OCI-LY7 (cell line): ENCODE measurements around the gene NRBF2. TPM values are rescaled to one million over a fixed set of nuclear protein-coding genes. Genes with fewer than 3 reads are reported as not detected.

ENCODE experiments used
- BruUV-seq: library from RNA; stranded (reverse); fragments of 400-500 nt; replicated peaks from 2 replicates; lab custom pipeline; 2021; lab: Mats Ljungman, UMichigan
- CTCF ChIA-PET: fragments of 300-600 bp; sonication (Branson Sonifier 250); formaldehyde crosslinking; loops from one replicate; lab custom pipeline; 2022; ENCODE audit warnings: antibody characterized with exemption; ENCODE audit not compliant: unreplicated experiment; lab: Charles Lee
- POLR2A ChIA-PET: fragments of 300-600 bp; sonication (Branson Sonifier 250); formaldehyde crosslinking; loops from one replicate; lab custom pipeline; 2022; ENCODE audit warnings: antibody characterized with exemption; lab: Charles Lee
- DNase-seq: peaks from one replicate; pipeline ENCODE4 v3.0.0-alpha.2; 2015; ENCODE audit warnings: low spot score
- H2AFZ ChIP-seq: fragments of 200-600 bp; sonication (generic), shearing (Covaris generic); 2 replicates; pipeline ENCODE4 v1.6.1; 2014; ENCODE audit warnings: mild to moderate bottlenecking, antibody characterized with exemption, low read length, moderate library complexity
- H3K27ac ChIP-seq: fragments of 200-600 bp; sonication (generic); 2 replicates; pipeline ENCODE4 v1.5.1; 2014; ENCODE audit warnings: mixed run types, low read depth, mild to moderate bottlenecking, moderate library complexity, low read length, inconsistent platforms; ENCODE audit not compliant: poor library complexity, severe bottlenecking
- H3K36me3 ChIP-seq: fragments of 200-600 bp; sonication (generic); 2 replicates; pipeline ENCODE4 v1.6.1; 2014; ENCODE audit warnings: mild to moderate bottlenecking, antibody characterized with exemption, low read length, moderate library complexity, mixed read lengths; ENCODE audit not compliant: insufficient read depth
- H3K4me1 ChIP-seq: fragments of 200-600 bp; sonication (generic); 2 replicates; pipeline ENCODE4 v1.5.1; 2014; ENCODE audit warnings: mild to moderate bottlenecking, low read length; ENCODE audit not compliant: insufficient read depth, poor library complexity, severe bottlenecking
- H3K4me2 ChIP-seq: fragments of 200-600 bp; sonication (generic); 2 replicates; pipeline ENCODE4 v1.6.1; 2014; ENCODE audit warnings: mild to moderate bottlenecking, low read length
- H3K4me3 ChIP-seq: fragments of 200-600 bp; sonication (generic); 2 replicates; pipeline ENCODE4 v1.5.1; 2014; ENCODE audit warnings: mild to moderate bottlenecking, low read depth, low read length; ENCODE audit not compliant: poor library complexity, severe bottlenecking
- H3K79me2 ChIP-seq: fragments of 200-600 bp; sonication (generic); 2 replicates; pipeline ENCODE4 v1.6.1; 2016; ENCODE audit warnings: low read depth, mild to moderate bottlenecking, low read length, moderate library complexity, mixed read lengths; ENCODE audit not compliant: insufficient read depth
- H3K9me2 ChIP-seq: fragments of 200-600 bp; sonication (generic); 2 replicates; pipeline ENCODE4 v1.6.1; 2016; ENCODE audit warnings: mild to moderate bottlenecking, low read length, mixed read lengths; ENCODE audit not compliant: insufficient read depth
- H3K9me3 ChIP-seq: fragments of 200-600 bp; sonication (generic); 2 replicates; pipeline ENCODE4 v1.6.1; 2014; ENCODE audit warnings: mild to moderate bottlenecking, mixed run types, low read length, mixed read lengths
- H4K20me1 ChIP-seq: fragments of 200-600 bp; sonication (generic); 2 replicates; pipeline ENCODE4 v1.6.1; 2014; ENCODE audit warnings: mild to moderate bottlenecking, antibody characterized with exemption, low read length, moderate library complexity, mixed read lengths; ENCODE audit not compliant: insufficient read depth
- EZH2phosphoT487 ChIP-seq: fragments of 200-600 bp; sonication (generic); IDR thresholded peaks from 2 replicates; pipeline ENCODE4 v1.6.1; 2018; ENCODE audit warnings: low read depth, borderline replicate concordance, mild to moderate bottlenecking, mixed run types, antibody characterized with exemption, low read length, moderate library complexity, mixed read lengths
- intact Hi-C: fragments of 100-400 bp; cut with micrococcal nuclease; formaldehyde crosslinking; loops from one replicate; pipeline ENCODE4 v1.10.0; 2022; ENCODE audit not compliant: unreplicated experiment
- total RNA-seq, 2 experiments: library from RNA; depleted of rRNA in 1 of 2; stranded (reverse); fragments of >200 nt in 1 of 2; shearing (Covaris generic) in 1 of 2; gene quantifications; 2 replicates each; pipeline ENCODE4 v1.2.3, GENCODE V29; 2014 to 2022
- TF ChIP-seq, protein P1 (sequence below): fragments of 200-600 bp; sonication (generic); conservative IDR thresholded peaks from 2 replicates; pipeline ENCODE4 v1.5.1; 2014; ENCODE audit warnings: mild to moderate bottlenecking, antibody characterized with exemption, low read length, moderate library complexity, mixed read lengths

The NRBF2 gene
- total RNA-seq, 2 experiments from 2014 or later = 14.2 to 20.7 TPM

DNA sequence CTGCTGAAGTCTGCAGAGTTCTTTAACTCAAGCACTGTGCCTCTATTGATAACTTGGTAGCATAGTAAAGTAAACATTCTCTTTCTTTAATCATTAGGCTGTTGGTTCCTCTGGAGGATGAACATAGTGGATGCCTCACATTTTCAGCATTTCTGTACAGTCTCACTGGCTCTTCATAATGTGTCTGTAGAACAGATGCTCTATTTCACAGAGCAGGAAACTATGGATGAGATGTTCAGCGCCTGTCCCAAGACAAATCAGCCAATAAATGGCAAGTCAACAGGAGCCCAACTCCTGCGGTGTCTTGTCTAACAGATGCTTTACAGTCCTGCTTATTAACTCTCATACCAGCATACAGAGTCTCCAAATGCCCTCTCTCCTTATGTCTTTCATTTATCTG, 36.5 kb downstream of the NRBF2 start:
- H3K4me1 ChIP-seq = peaks cover 15% of the 10 kb centered on the region
- H3K27ac ChIP-seq = no peak overlapping the region
- intact Hi-C loops = loop anchor here (5.0 kb wide), 1 partner anchor 98 kb away; no protein-coding TSS in a partner anchor
- H2AFZ ChIP-seq = no peak overlapping the region
- H4K20me1 ChIP-seq = peaks cover 13% of the 10 kb centered on the region; the same call in 1 of the 2 replicates
- no peak overlapping the region for H3K4me2 ChIP-seq
- peaks cover 92% of the 10 kb centered on the region for H3K36me3 ChIP-seq
- TF ChIP-seq, protein P1, sequence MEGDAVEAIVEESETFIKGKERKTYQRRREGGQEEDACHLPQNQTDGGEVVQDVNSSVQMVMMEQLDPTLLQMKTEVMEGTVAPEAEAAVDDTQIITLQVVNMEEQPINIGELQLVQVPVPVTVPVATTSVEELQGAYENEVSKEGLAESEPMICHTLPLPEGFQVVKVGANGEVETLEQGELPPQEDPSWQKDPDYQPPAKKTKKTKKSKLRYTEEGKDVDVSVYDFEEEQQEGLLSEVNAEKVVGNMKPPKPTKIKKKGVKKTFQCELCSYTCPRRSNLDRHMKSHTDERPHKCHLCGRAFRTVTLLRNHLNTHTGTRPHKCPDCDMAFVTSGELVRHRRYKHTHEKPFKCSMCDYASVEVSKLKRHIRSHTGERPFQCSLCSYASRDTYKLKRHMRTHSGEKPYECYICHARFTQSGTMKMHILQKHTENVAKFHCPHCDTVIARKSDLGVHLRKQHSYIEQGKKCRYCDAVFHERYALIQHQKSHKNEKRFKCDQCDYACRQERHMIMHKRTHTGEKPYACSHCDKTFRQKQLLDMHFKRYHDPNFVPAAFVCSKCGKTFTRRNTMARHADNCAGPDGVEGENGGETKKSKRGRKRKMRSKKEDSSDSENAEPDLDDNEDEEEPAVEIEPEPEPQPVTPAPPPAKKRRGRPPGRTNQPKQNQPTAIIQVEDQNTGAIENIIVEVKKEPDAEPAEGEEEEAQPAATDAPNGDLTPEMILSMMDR = no peak
- TF ChIP-seq EZH2phosphoT487 = no peak
- POLR2A ChIA-PET = no interaction called here
- BruUV-seq = no TSS peak
- H3K9me3 ChIP-seq = no peaks in the 10 kb centered on the region
- CTCF ChIA-PET = no interaction called here
- H3K79me2 ChIP-seq = peaks cover 5% of the 10 kb centered on the region; the same call in 1 of the 2 replicates
- DNase-seq = no peak
- H3K9me2 ChIP-seq = no peaks in the 10 kb centered on the region
- H3K4me3 ChIP-seq = no peak overlapping the region

DNA sequence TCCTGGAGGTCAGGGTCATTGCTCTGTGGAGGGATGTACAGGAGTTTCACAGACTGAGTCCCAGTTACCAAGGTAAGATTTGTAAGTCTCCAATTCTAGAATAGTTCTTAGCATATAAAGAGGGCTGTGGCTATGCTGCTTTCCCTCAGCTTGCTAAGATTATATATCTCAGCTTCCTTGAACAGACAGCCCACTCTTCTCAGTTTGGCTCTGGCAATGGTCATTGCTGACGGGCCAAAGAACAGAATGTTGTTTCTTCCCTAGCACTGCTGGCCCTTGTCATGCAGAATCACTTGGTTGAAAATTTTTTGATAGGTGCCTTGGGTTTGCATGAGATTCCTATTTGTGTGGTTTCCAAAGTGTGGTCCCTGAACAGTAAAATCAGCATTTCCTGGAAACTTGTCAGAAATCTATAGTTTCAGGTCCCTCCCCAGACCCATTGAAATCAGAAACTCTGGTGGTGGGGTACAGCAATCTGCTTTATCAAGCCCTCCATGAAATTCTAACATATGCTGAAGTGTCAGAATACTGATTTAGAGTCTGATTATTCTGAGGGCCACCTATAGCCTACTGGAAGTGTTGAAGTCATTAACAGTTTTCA, 38.2 kb downstream of the NRBF2 start:
- no peak for TF ChIP-seq EZH2phosphoT487
- TF ChIP-seq, protein P1 = no peak
- no peak overlapping the region for H2AFZ ChIP-seq
- no peaks in the 10 kb centered on the region for H3K9me3 ChIP-seq
- no peak overlapping the region for H3K4me2 ChIP-seq
- H3K79me2 ChIP-seq = peaks cover 5% of the 10 kb centered on the region; the same call in 1 of the 2 replicates
- no peak overlapping the region for H3K4me3 ChIP-seq
- DNase-seq = no peak
- ChIA-PET CTCF (no interaction called here), POLR2A (interaction anchor here (0.6 to 1.2 kb wide), 2 partner anchors 10 to 217 kb away, joined by 3 read pairs; no protein-coding TSS in a partner anchor)
- H4K20me1 ChIP-seq = peaks cover 13% of the 10 kb centered on the region; the same call in 1 of the 2 replicates
- H3K4me1 ChIP-seq = peaks cover 16% of the 10 kb centered on the region
- peaks cover 96% of the 10 kb centered on the region for H3K36me3 ChIP-seq
- intact Hi-C loops = no loop called here
- BruUV-seq = no TSS peak
- no peaks in the 10 kb centered on the region for H3K9me2 ChIP-seq
- no peak overlapping the region for H3K27ac ChIP-seq

DNA sequence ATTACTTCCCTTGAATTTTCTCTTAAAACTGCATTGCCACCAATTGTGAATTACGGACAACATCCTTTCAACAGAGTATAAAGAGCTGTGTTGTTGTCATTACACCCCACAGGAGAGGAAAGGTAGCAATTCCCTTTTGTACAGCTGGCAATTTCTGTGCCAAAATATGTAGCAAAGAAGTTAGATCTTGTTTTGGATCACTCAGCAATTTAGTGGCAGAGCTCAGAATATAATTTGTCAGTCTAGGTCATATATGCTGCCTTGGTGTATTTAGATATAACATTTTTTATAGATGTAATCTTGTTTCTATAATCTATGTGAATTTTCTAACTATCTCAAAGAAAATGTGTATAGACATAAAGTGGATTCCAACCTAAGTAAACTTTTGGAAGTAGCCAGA, 38.8 kb downstream of the NRBF2 start:
- intact Hi-C loops = no loop called here
- H3K79me2 ChIP-seq = peaks cover 5% of the 10 kb centered on the region; the same call in 1 of the 2 replicates
- no peak overlapping the region for H3K4me3 ChIP-seq
- CTCF ChIA-PET = no interaction called here
- H3K27ac ChIP-seq = no peak overlapping the region
- no peaks in the 10 kb centered on the region for H3K9me2 ChIP-seq
- POLR2A ChIA-PET = interaction anchor here (0.6 kb wide), 1 partner anchor 216 kb away, joined by 3 read pairs; no protein-coding TSS in a partner anchor
- H2AFZ ChIP-seq = no peak overlapping the region
- BruUV-seq = no TSS peak
- TF ChIP-seq EZH2phosphoT487 = no peak
- TF ChIP-seq, protein P1 = no peak
- H4K20me1 ChIP-seq = peaks cover 13% of the 10 kb centered on the region; the same call in 1 of the 2 replicates
- no peaks in the 10 kb centered on the region for H3K9me3 ChIP-seq
- no peak overlapping the region for H3K4me2 ChIP-seq
- DNase-seq = no peak
- peaks cover 16% of the 10 kb centered on the region for H3K4me1 ChIP-seq
- peaks cover 96% of the 10 kb centered on the region for H3K36me3 ChIP-seq
